Smooth muscle cell (in vitro differentiated cells): ENCODE results near the gene UBE4B. TPM values are rescaled to one million over a fixed set of nuclear protein-coding genes. Genes with fewer than 3 reads are reported as not detected.
"Not testable (repeated sequence)": the region's sequence is repeated elsewhere in the genome, so short reads cannot be mapped to it uniquely, and the experiment has no call there.

ENCODE experiments used
- DNase-seq: peaks from one replicate; lab custom pipeline; 2025; ENCODE audit not compliant: unreplicated experiment; lab: John Stamatoyannopoulos, UW
- H2AFZ ChIP-seq: fragments of 200-600 bp; sonication (generic); 2 replicates; pipeline ENCODE4 v1.6.0; 2016; ENCODE audit warnings: antibody characterized with exemption, low read depth, mild to moderate bottlenecking
- H3F3A ChIP-seq: fragments of 200-600 bp; sonication (generic); 2 replicates; pipeline ENCODE4 v1.6.0; 2017; ENCODE audit warnings: antibody characterized with exemption, low read depth
- H3K27ac ChIP-seq: fragments of 200-600 bp; sonication (generic); 2 replicates; pipeline ENCODE4 v1.5.1; 2016; ENCODE audit warnings: low read depth, mild to moderate bottlenecking
- H3K27me3 ChIP-seq: fragments of 200-600 bp; sonication (generic); 2 replicates; pipeline ENCODE4 v1.6.1; 2016; ENCODE audit warnings: low read depth, mild to moderate bottlenecking
- H3K36me3 ChIP-seq: fragments of 200-600 bp; sonication (generic); 2 replicates; pipeline ENCODE4 v1.5.1; 2016; ENCODE audit warnings: low read depth
- H3K4me1 ChIP-seq: fragments of 200-600 bp; sonication (generic); 2 replicates; pipeline ENCODE4 v1.5.1; 2016; ENCODE audit warnings: low read depth
- H3K4me2 ChIP-seq: fragments of 200-600 bp; sonication (generic); 2 replicates; pipeline ENCODE4 v1.6.0; 2016; ENCODE audit warnings: mild to moderate bottlenecking
- H3K4me3 ChIP-seq: fragments of 200-600 bp; sonication (generic); 2 replicates; pipeline ENCODE4 v1.5.1; 2016; ENCODE audit warnings: mild to moderate bottlenecking
- H3K79me2 ChIP-seq: fragments of 200-600 bp; sonication (generic); 2 replicates; pipeline ENCODE4 v1.6.0; 2016; ENCODE audit warnings: low read depth, mild to moderate bottlenecking
- H3K9ac ChIP-seq: fragments of 200-600 bp; sonication (generic); 2 replicates; pipeline ENCODE4 v1.6.0; 2016; ENCODE audit warnings: low read depth
- H3K9me3 ChIP-seq: fragments of 200-600 bp; sonication (generic); replicated peaks from 2 replicates; pipeline ENCODE4 v1.5.1; 2016; ENCODE audit warnings: low read depth
- H4K20me1 ChIP-seq: fragments of 200-600 bp; sonication (generic); 2 replicates; pipeline ENCODE4 v1.6.0; 2016; ENCODE audit warnings: low read depth
- CTCF ChIP-seq: fragments of 200-600 bp; sonication (generic); IDR thresholded peaks from 2 replicates; pipeline ENCODE4 v1.5.1; 2017; ENCODE audit warnings: borderline replicate concordance, mild to moderate bottlenecking, antibody characterized with exemption; ENCODE audit not compliant: insufficient read depth, poor library complexity, severe bottlenecking
- WGBS: methylation state at CpG from one replicate; pipeline ENCODE4 v1.1.7; 2016; ENCODE audit warnings: low lambda C conversion rate; 5-methylcytosine and 5-hydroxymethylcytosine counted together
- polyA plus RNA-seq: library from polyadenylated mRNA; unstranded; fragments of >200 nt; fragmentation: Nextera tagmentation; extraction: Ambion mirVana; gene quantifications from 2 replicates; pipeline ENCODE4 v1.2.1, GENCODE V29; 2016
- total RNA-seq: library from RNA; depleted of rRNA; stranded (reverse); fragments of >200 nt; gene quantifications from 2 replicates; pipeline ENCODE4 v1.2.3, GENCODE V29; 2014

UBE4B gene
- total and polyA plus RNA-seq, 2 experiments from 2014 or later, result 20.9 to 54.7 TPM

GRCh38 chr1:10071640-10072039 is 38.9 kb downstream of the UBE4B start:
- WGBS, result 84% methylated on average over 6 of the region's 6 CpGs
- peaks cover 13% of the 10 kb centered on the region for H4K20me1 ChIP-seq
- no peaks in the 10 kb centered on the region for H3K27me3 ChIP-seq
- DNase-seq, result no peak
- H3K4me3 ChIP-seq, result no peak overlapping the region
- H3K27ac ChIP-seq, result peak overlapping the region; percentile 46
- peaks cover 29% of the 10 kb centered on the region for H3K79me2 ChIP-seq
- H3K9ac ChIP-seq, result no peak overlapping the region
- no peak overlapping the region for H3K4me2 ChIP-seq
- peaks cover 30% of the 10 kb centered on the region for H3F3A ChIP-seq
- no peak for TF ChIP-seq CTCF
- peaks cover 17% of the 10 kb centered on the region for H3K4me1 ChIP-seq
- no peaks in the 10 kb centered on the region for H3K36me3 ChIP-seq
- no peak overlapping the region for H2AFZ ChIP-seq
- H3K9me3 ChIP-seq, result no peaks in the 10 kb centered on the region

GRCh38 chr1:10073371-10073770 is 40.6 kb downstream of the UBE4B start:
- Histone ChIP-seq H3K4me1 (peaks cover 13% of the 10 kb centered on the region), H3K4me2 (peak overlapping the region; percentile 70), H3F3A (peaks cover 30% of the 10 kb centered on the region), H3K9ac (peak overlapping the region; percentile 34), H3K27ac (peak overlapping the region; percentile 98), H3K79me2 (peaks cover 34% of the 10 kb centered on the region)
- not testable (repeated sequence) for H3K27me3 ChIP-seq, DNase-seq, H3K4me3 ChIP-seq, H4K20me1 ChIP-seq, H2AFZ ChIP-seq, H3K36me3 ChIP-seq, H3K9me3 ChIP-seq
- WGBS, result 89% methylated on average over 7 of the region's 7 CpGs

GRCh38 chr1:10074059-10074851 is 41.5 kb downstream of the UBE4B start:
- Histone ChIP-seq H3K4me2 (peak overlapping the region; percentile 70), H3K36me3 (no peaks in the 10 kb centered on the region), H3K79me2 (peaks cover 37% of the 10 kb centered on the region), H3K9ac (peak overlapping the region; percentile 79), H4K20me1 (peaks cover 8% of the 10 kb centered on the region), H3K4me3 (no peak overlapping the region), H2AFZ (no peak overlapping the region), H3K9me3 (no peaks in the 10 kb centered on the region), H3K4me1 (peaks cover 13% of the 10 kb centered on the region), H3K27ac (peak overlapping the region; percentile 98), H3K27me3 (no peaks in the 10 kb centered on the region), H3F3A (peaks cover 30% of the 10 kb centered on the region)
- DNase-seq, result peak; percentile 16
- 24% methylated on average over 5 of the region's 5 CpGs for WGBS
- TF ChIP-seq CTCF, result no peak

- Histone ChIP-seq H2AFZ (no peak overlapping the region), H3K27me3 (no peaks in the 10 kb centered on the region), H3K9me3 (no peaks in the 10 kb centered on the region), H3F3A (peaks cover 30% of the 10 kb centered on the region), H3K79me2 (peaks cover 35% of the 10 kb centered on the region), H3K4me1 (peaks cover 13% of the 10 kb centered on the region), H3K9ac (peak overlapping the region; percentile 79), H3K4me2 (peak overlapping the region; percentile 64), H3K4me3 (no peak overlapping the region), H3K27ac (peak overlapping the region; percentile 98), H3K36me3 (no peaks in the 10 kb centered on the region), H4K20me1 (no peaks in the 10 kb centered on the region)
- DNase-seq, result no peak
- 61% methylated on average over 5 of the region's 5 CpGs for WGBS
- no peak for TF ChIP-seq CTCF
Measured at GRCh38 chr1:10074852-10075730, 42.3 kb downstream of the UBE4B start.
